Thyroid gland (tissue), 4 donors: ENCODE results near the gene POLR3GL.

Source experiments
- POLR2A ChIP-seq, 2 donors: fragments of 450-650 bp; IDR thresholded peaks; one replicate each; pipeline ENCODE4 v1.6.1; 2017; ENCODE audit warnings: antibody characterized with exemption in 2 of 2, mild to moderate bottlenecking in 2 of 2, moderate library complexity in 1 of 2
- TF ChIP-seq, protein P1 (sequence below), 6 experiments: fragments of 200-600 bp in 3 of 6; fragments of 450-650 bp in 3 of 6; sonication (generic) in 3 of 6; IDR thresholded peaks; one replicate each; pipeline ENCODE4 v1.5.1; 2016 to 2019; ENCODE audit warnings: antibody characterized with exemption in 6 of 6, mild to moderate bottlenecking in 2 of 6, inconsistent platforms in 1 of 6, moderate library complexity in 1 of 6

GRCh38 chr1:145978471-145978853 is 14.0 kb downstream of the POLR3GL start:
- TF ChIP-seq POLR2A (IDR thresholded peaks at IDR 0.05): no peak
- TF ChIP-seq, protein P1, sequence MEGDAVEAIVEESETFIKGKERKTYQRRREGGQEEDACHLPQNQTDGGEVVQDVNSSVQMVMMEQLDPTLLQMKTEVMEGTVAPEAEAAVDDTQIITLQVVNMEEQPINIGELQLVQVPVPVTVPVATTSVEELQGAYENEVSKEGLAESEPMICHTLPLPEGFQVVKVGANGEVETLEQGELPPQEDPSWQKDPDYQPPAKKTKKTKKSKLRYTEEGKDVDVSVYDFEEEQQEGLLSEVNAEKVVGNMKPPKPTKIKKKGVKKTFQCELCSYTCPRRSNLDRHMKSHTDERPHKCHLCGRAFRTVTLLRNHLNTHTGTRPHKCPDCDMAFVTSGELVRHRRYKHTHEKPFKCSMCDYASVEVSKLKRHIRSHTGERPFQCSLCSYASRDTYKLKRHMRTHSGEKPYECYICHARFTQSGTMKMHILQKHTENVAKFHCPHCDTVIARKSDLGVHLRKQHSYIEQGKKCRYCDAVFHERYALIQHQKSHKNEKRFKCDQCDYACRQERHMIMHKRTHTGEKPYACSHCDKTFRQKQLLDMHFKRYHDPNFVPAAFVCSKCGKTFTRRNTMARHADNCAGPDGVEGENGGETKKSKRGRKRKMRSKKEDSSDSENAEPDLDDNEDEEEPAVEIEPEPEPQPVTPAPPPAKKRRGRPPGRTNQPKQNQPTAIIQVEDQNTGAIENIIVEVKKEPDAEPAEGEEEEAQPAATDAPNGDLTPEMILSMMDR (IDR thresholded peaks at IDR 0.05): no peak
